ENCODE measurements around the gene ATP2B1. TPM values are rescaled to one million over a fixed set of nuclear protein-coding genes. Genes with fewer than 3 reads are reported as not detected.

The ATP2B1 gene
- total RNA-seq, 2 donors from 2014 or later, result 46.9 to 59.8 TPM

- peaks cover 3% of the 10 kb centered on the region for H3K4me1 ChIP-seq
- intact Hi-C loops (cut with DNase I), result no loop called here
- H3K4me3 ChIP-seq, result no peak overlapping the region
- no peaks in the 10 kb centered on the region for H3K27me3 ChIP-seq
- H3K27ac ChIP-seq, result no peak overlapping the region
- no peaks in the 10 kb centered on the region for H3K36me3 ChIP-seq
- no peak for TF ChIP-seq CTCF (IDR thresholded peaks at IDR 0.05)
- no peak for DNase-seq
- no peaks in the 10 kb centered on the region for H3K9me3 ChIP-seq
- no peak overlapping the region for H3K9ac ChIP-seq (ENCODE audit: low read depth in 2 of 2, low read length in 2 of 2)
Measured at GRCh38 chr12:89636052-89636775, 72.4 kb downstream of the ATP2B1 start.

- H3K4me3 ChIP-seq, result no peak overlapping the region
- intact Hi-C loops (cut with DNase I), result no loop called here
- no peaks in the 10 kb centered on the region for H3K27me3 ChIP-seq
- H3K4me1 ChIP-seq, result peaks cover 3% of the 10 kb centered on the region
- no peak for TF ChIP-seq CTCF (IDR thresholded peaks at IDR 0.05)
- no peaks in the 10 kb centered on the region for H3K9me3 ChIP-seq
- H3K9ac ChIP-seq (ENCODE audit: low read depth in 2 of 2, low read length in 2 of 2), result no peak overlapping the region
- no peak for DNase-seq
- H3K36me3 ChIP-seq, result peaks cover 4% of the 10 kb centered on the region
- H3K27ac ChIP-seq, result no peak overlapping the region
Measured at GRCh38 chr12:89634508-89634907, 74.1 kb downstream of the ATP2B1 start.

- DNase-seq, result no peak
- peaks cover 3% of the 10 kb centered on the region for H3K4me1 ChIP-seq
- no peaks in the 10 kb centered on the region for H3K9me3 ChIP-seq
- no peak overlapping the region for H3K9ac ChIP-seq (ENCODE audit: low read depth in 2 of 2, low read length in 2 of 2)
- H3K4me3 ChIP-seq, result no peak overlapping the region
- no peaks in the 10 kb centered on the region for H3K27me3 ChIP-seq
- TF ChIP-seq CTCF (IDR thresholded peaks at IDR 0.05), result no peak
- peak overlapping the region; percentile 2 for H3K27ac ChIP-seq
- intact Hi-C loops (cut with DNase I), result no loop called here
- peaks cover 8% of the 10 kb centered on the region for H3K36me3 ChIP-seq
Measured at GRCh38 chr12:89632778-89633177, 75.9 kb downstream of the ATP2B1 start.

GRCh38 chr12:89622115-89622514 is 86.5 kb downstream of the ATP2B1 start:
- no peak for DNase-seq
- no peak for TF ChIP-seq CTCF (IDR thresholded peaks at IDR 0.05)
- H3K27ac ChIP-seq, result no peak overlapping the region
- intact Hi-C loops (cut with DNase I), result no loop called here
- H3K4me3 ChIP-seq, result no peak overlapping the region
- no peaks in the 10 kb centered on the region for H3K9me3 ChIP-seq
- no peaks in the 10 kb centered on the region for H3K27me3 ChIP-seq
- no peaks in the 10 kb centered on the region for H3K4me1 ChIP-seq
- no peaks in the 10 kb centered on the region for H3K36me3 ChIP-seq
- no peak overlapping the region for H3K9ac ChIP-seq (ENCODE audit: low read depth in 2 of 2, low read length in 2 of 2)

- no peaks in the 10 kb centered on the region for H3K4me1 ChIP-seq
- H3K27me3 ChIP-seq, result no peaks in the 10 kb centered on the region
- DNase-seq, result no peak
- no peak overlapping the region for H3K27ac ChIP-seq
- H3K9me3 ChIP-seq, result no peaks in the 10 kb centered on the region
- H3K4me3 ChIP-seq, result no peak overlapping the region
- no peak for TF ChIP-seq CTCF (IDR thresholded peaks at IDR 0.05)
- no peaks in the 10 kb centered on the region for H3K36me3 ChIP-seq
- intact Hi-C loops (cut with DNase I), result no loop called here
- no peak overlapping the region for H3K9ac ChIP-seq (ENCODE audit: low read depth in 2 of 2, low read length in 2 of 2)
Measured at GRCh38 chr12:89621521-89621920, 87.1 kb downstream of the ATP2B1 start.

Measured in colonic mucosa (tissue), 4 donors.